ENCODE measurements around the gene LSM3.

Gene LSM3

GRCh38 chr3:14138109-14138877, 40.3 kb upstream of the LSM3 start:
- no peak overlapping the region for H3K27ac ChIP-seq (replicated peaks)
- TF ChIP-seq REST (IDR thresholded peaks at IDR 0.05; ENCODE audit: insufficient replicate concordance, low read depth) (no peak), GABPA (IDR thresholded peaks at IDR 0.05; ENCODE audit: low read depth) (no peak), POLR2AphosphoS5 (IDR thresholded peaks at IDR 0.05; ENCODE audit: low read depth) (no peak), CTCF (IDR thresholded peaks at IDR 0.05; ENCODE audit: insufficient read depth, low read length) (no peak), SPI1 (IDR thresholded peaks at IDR 0.05; ENCODE audit: borderline replicate concordance, low read depth) (no peak)
- no peaks in the 10 kb centered on the region for H3K27me3 ChIP-seq (ENCODE audit: insufficient read depth, poor library complexity, severe bottlenecking)
- no peak overlapping the region for H3K4me3 ChIP-seq (replicated peaks; ENCODE audit: insufficient read depth, low read length)
- DNase-seq (ENCODE audit: low read depth in 1 of 2, low spot score in 1 of 2), result no peak

- TF ChIP-seq GABPA (IDR thresholded peaks at IDR 0.05; ENCODE audit: low read depth) (no peak), POLR2AphosphoS5 (IDR thresholded peaks at IDR 0.05; ENCODE audit: low read depth) (no peak), CTCF (IDR thresholded peaks at IDR 0.05; ENCODE audit: insufficient read depth, low read length) (no peak), REST (IDR thresholded peaks at IDR 0.05; ENCODE audit: insufficient replicate concordance, low read depth) (no peak), SPI1 (IDR thresholded peaks at IDR 0.05; ENCODE audit: borderline replicate concordance, low read depth) (no peak)
- H3K27ac ChIP-seq (replicated peaks), result no peak overlapping the region
- DNase-seq (ENCODE audit: low read depth in 1 of 2, low spot score in 1 of 2), result no peak
- no peaks in the 10 kb centered on the region for H3K27me3 ChIP-seq (ENCODE audit: insufficient read depth, poor library complexity, severe bottlenecking)
- no peak overlapping the region for H3K4me3 ChIP-seq (replicated peaks; ENCODE audit: insufficient read depth, low read length)
Observed at GRCh38 chr3:14138878-14139655, 39.5 kb upstream of the LSM3 start.

GRCh38 chr3:14139771-14140170, 38.8 kb upstream of the LSM3 start:
- H3K27ac ChIP-seq (replicated peaks), result no peak overlapping the region
- no peaks in the 10 kb centered on the region for H3K27me3 ChIP-seq (ENCODE audit: insufficient read depth, poor library complexity, severe bottlenecking)
- TF ChIP-seq POLR2AphosphoS5 (IDR thresholded peaks at IDR 0.05; ENCODE audit: low read depth) (no peak), REST (IDR thresholded peaks at IDR 0.05; ENCODE audit: insufficient replicate concordance, low read depth) (no peak), GABPA (IDR thresholded peaks at IDR 0.05; ENCODE audit: low read depth) (no peak), CTCF (IDR thresholded peaks at IDR 0.05; ENCODE audit: insufficient read depth, low read length) (no peak)
- no peak for DNase-seq (ENCODE audit: low read depth in 1 of 2, low spot score in 1 of 2)
- H3K4me3 ChIP-seq (replicated peaks; ENCODE audit: insufficient read depth, low read length), result no peak overlapping the region
